Stimulated activated CD8-positive, alpha-beta memory T cell treated with anti-CD3 and anti-CD28 coated beads, Interleukin-4, amount 100 ng/mL, for 48 hours (primary cell): ENCODE data around the gene SYT1.

Experiments
- DNase-seq: peaks from one replicate; pipeline ENCODE4 v3.0.0-alpha.2; 2020

The SYT1 gene

GRCh38 chr12:79236920-79237319 is 372.3 kb downstream of the SYT1 start:
- no peak for DNase-seq

- no peak for DNase-seq
These were observed 373.7 kb downstream of the SYT1 start for GRCh38 chr12:79238246-79238645.

- no peak for DNase-seq
These were observed 382.9 kb downstream of the SYT1 start for GRCh38 chr12:79247494-79247893.

GRCh38 chr12:79250186-79250585 is 385.6 kb downstream of the SYT1 start:
- no peak for DNase-seq

- DNase-seq = no peak
These were observed 386.6 kb downstream of the SYT1 start for GRCh38 chr12:79250960-79251755.

GRCh38 chr12:79252358-79253075 is 387.9 kb downstream of the SYT1 start:
- no peak for DNase-seq

GRCh38 chr12:79255288-79255687 is 390.7 kb downstream of the SYT1 start:
- no peak for DNase-seq

- DNase-seq = no peak
These were observed 396.3 kb downstream of the SYT1 start for GRCh38 chr12:79260923-79261322.

GRCh38 chr12:79262938-79263337 is 398.4 kb downstream of the SYT1 start:
- no peak for DNase-seq

- DNase-seq = no peak
These were observed 402.0 kb downstream of the SYT1 start for GRCh38 chr12:79266343-79267144.

GRCh38 chr12:79267580-79267979 is 403.0 kb downstream of the SYT1 start:
- DNase-seq = no peak

- DNase-seq = no peak
These were observed 410.0 kb downstream of the SYT1 start for GRCh38 chr12:79274501-79275064.

- DNase-seq = no peak
These were observed 411.1 kb downstream of the SYT1 start for GRCh38 chr12:79275631-79276030.

GRCh38 chr12:79283364-79283763 is 418.8 kb downstream of the SYT1 start:
- no peak for DNase-seq

GRCh38 chr12:79288911-79289310 is 424.3 kb downstream of the SYT1 start:
- no peak for DNase-seq

GRCh38 chr12:79291711-79292110 is 427.1 kb downstream of the SYT1 start:
- DNase-seq = no peak

- no peak for DNase-seq
These were observed 430.0 kb downstream of the SYT1 start for GRCh38 chr12:79294590-79294989.

GRCh38 chr12:79295572-79295971 is 431.0 kb downstream of the SYT1 start:
- DNase-seq = no peak

GRCh38 chr12:79296133-79296532 is 431.6 kb downstream of the SYT1 start:
- DNase-seq = no peak

- DNase-seq = no peak
These were observed 432.3 kb downstream of the SYT1 start for GRCh38 chr12:79296871-79297270.

- no peak for DNase-seq
These were observed 433.9 kb downstream of the SYT1 start for GRCh38 chr12:79298506-79298905.

GRCh38 chr12:79299447-79300198 is 435.0 kb downstream of the SYT1 start:
- DNase-seq = no peak

GRCh38 chr12:79300199-79300568 is 435.6 kb downstream of the SYT1 start:
- no peak for DNase-seq
